ENCODE data around the gene ZNF740. TPM values are rescaled to one million over a fixed set of nuclear protein-coding genes. Genes with fewer than 3 reads are reported as not detected.
A peak's percentile ranks its signal among the peaks of the same experiment; 100 is the strongest.

ZNF740 gene
- total RNA-seq, 1 experiment from 2014 or later: 65.8 TPM

DNA sequence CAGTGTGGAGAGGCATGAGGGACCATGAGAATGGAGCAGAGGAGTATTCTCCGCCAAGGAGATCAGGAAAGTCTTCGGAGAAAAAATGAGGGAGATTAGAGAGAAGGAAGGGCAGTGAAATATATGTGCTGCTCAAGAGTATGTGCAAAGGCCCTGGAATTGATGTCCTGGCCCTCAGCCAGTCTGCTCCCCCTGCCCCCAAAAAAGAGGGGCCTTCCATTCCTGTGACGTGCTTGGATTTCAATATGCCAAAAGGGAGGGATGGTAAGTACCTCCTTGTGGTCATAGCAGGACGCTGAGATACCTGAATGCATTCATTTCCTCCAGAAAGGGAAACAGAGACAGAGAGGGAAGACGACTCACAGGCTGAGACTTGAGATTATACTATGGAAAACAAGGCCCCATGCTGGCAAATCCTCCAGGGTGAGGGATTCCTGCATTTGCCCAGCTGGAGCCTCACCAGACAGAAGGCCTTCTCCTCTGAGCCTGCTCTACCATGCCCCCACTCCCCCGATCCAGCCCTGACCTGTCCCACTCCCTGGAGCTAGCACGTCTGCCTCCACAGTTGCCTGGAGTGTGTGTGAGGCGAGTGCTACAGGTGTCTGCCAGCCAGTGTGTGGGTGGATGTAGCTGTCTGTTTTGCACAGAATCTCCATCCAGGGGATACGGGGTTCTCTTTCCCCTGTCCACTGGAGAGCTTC, 55.4 kb downstream of the ZNF740 start:
- H3K79me2 ChIP-seq (ENCODE audit: low read depth): peaks cover 9% of the 10 kb centered on the region
- no peaks in the 10 kb centered on the region for H3K27me3 ChIP-seq (ENCODE audit: insufficient read depth, low read depth)
- H3F3A ChIP-seq (ENCODE audit: insufficient read depth, low read depth): peaks cover 25% of the 10 kb centered on the region
- no peaks in the 10 kb centered on the region for H4K20me1 ChIP-seq (ENCODE audit: insufficient read depth)
- no peaks in the 10 kb centered on the region for H3K9me3 ChIP-seq (ENCODE audit: insufficient read depth, low read depth)
- no peak for DNase-seq
- no TSS peak for BruUV-seq (replicated peaks)
- no peak overlapping the region for H2AFZ ChIP-seq
- CTCF ChIA-PET: no interaction called here
- peaks cover 39% of the 10 kb centered on the region for H3K4me1 ChIP-seq (replicated peaks; ENCODE audit: insufficient read depth)
- H3K27ac ChIP-seq: no peak overlapping the region
- H3K4me3 ChIP-seq: no peak overlapping the region
- H3K9me2 ChIP-seq (ENCODE audit: insufficient read depth): no peaks in the 10 kb centered on the region
- no peaks in the 10 kb centered on the region for H3K36me3 ChIP-seq (ENCODE audit: low read depth)
- POLR2A ChIA-PET (ENCODE audit: unreplicated experiment): no interaction called here
- no peak for TF ChIP-seq EZH2 (IDR thresholded peaks at IDR 0.05; ENCODE audit: low read depth)
- TF ChIP-seq, protein P1, sequence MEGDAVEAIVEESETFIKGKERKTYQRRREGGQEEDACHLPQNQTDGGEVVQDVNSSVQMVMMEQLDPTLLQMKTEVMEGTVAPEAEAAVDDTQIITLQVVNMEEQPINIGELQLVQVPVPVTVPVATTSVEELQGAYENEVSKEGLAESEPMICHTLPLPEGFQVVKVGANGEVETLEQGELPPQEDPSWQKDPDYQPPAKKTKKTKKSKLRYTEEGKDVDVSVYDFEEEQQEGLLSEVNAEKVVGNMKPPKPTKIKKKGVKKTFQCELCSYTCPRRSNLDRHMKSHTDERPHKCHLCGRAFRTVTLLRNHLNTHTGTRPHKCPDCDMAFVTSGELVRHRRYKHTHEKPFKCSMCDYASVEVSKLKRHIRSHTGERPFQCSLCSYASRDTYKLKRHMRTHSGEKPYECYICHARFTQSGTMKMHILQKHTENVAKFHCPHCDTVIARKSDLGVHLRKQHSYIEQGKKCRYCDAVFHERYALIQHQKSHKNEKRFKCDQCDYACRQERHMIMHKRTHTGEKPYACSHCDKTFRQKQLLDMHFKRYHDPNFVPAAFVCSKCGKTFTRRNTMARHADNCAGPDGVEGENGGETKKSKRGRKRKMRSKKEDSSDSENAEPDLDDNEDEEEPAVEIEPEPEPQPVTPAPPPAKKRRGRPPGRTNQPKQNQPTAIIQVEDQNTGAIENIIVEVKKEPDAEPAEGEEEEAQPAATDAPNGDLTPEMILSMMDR (conservative IDR thresholded peaks at IDR 0.05): no peak
- no peak overlapping the region for H3K4me2 ChIP-seq
- intact Hi-C loops (cut with micrococcal nuclease; ENCODE audit: unreplicated experiment): no loop called here

GRCh38 chr12:53236443-53237111, 56.1 kb downstream of the ZNF740 start:
- H2AFZ ChIP-seq: no peak overlapping the region
- TF ChIP-seq, protein P1 (conservative IDR thresholded peaks at IDR 0.05): no peak
- no TSS peak for BruUV-seq (replicated peaks)

GRCh38 chr12:53239643-53240258, 59.2 kb downstream of the ZNF740 start:
- Histone ChIP-seq H3K4me2 (no peak overlapping the region), H3K9me3 (ENCODE audit: insufficient read depth, low read depth) (no peaks in the 10 kb centered on the region), H3F3A (ENCODE audit: insufficient read depth, low read depth) (no peaks in the 10 kb centered on the region), H3K27ac (no peak overlapping the region), H3K27me3 (ENCODE audit: insufficient read depth, low read depth) (no peaks in the 10 kb centered on the region), H3K36me3 (ENCODE audit: low read depth) (no peaks in the 10 kb centered on the region), H3K9me2 (ENCODE audit: insufficient read depth) (no peaks in the 10 kb centered on the region), H4K20me1 (ENCODE audit: insufficient read depth) (no peaks in the 10 kb centered on the region), H2AFZ (no peak overlapping the region), H3K79me2 (ENCODE audit: low read depth) (no peaks in the 10 kb centered on the region), H3K4me3 (no peak overlapping the region), H3K4me1 (replicated peaks; ENCODE audit: insufficient read depth) (peaks cover 11% of the 10 kb centered on the region)
- intact Hi-C loops (cut with micrococcal nuclease; ENCODE audit: unreplicated experiment): no loop called here
- no TSS peak for BruUV-seq (replicated peaks)
- no peak for DNase-seq
- TF ChIP-seq, protein P1 (conservative IDR thresholded peaks at IDR 0.05): no peak
- TF ChIP-seq EZH2 (IDR thresholded peaks at IDR 0.05; ENCODE audit: low read depth): no peak
- CTCF ChIA-PET: no interaction called here
- POLR2A ChIA-PET (ENCODE audit: unreplicated experiment): no interaction called here

More at GRCh38 chr12:53236443-53237111, 56.1 kb downstream of the ZNF740 start:
- Histone ChIP-seq H3K4me1 (replicated peaks; ENCODE audit: insufficient read depth) (peaks cover 36% of the 10 kb centered on the region), H3K27ac (no peak overlapping the region), H3K4me2 (0 out of 2 replicates have a peak overlapping the region, but pooled peaks have one; percentile 13), H3K36me3 (ENCODE audit: low read depth) (no peaks in the 10 kb centered on the region), H3K27me3 (ENCODE audit: insufficient read depth, low read depth) (no peaks in the 10 kb centered on the region), H4K20me1 (ENCODE audit: insufficient read depth) (no peaks in the 10 kb centered on the region), H3K79me2 (ENCODE audit: low read depth) (peaks cover 2% of the 10 kb centered on the region), H3K9me3 (ENCODE audit: insufficient read depth, low read depth) (no peaks in the 10 kb centered on the region), H3K4me3 (no peak overlapping the region), H3F3A (ENCODE audit: insufficient read depth, low read depth) (peaks cover 21% of the 10 kb centered on the region), H3K9me2 (ENCODE audit: insufficient read depth) (no peaks in the 10 kb centered on the region)
- intact Hi-C loops (cut with micrococcal nuclease; ENCODE audit: unreplicated experiment): no loop called here
- ChIA-PET CTCF (no interaction called here), POLR2A (ENCODE audit: unreplicated experiment) (interaction anchor here (0.6 kb wide), 2 partner anchors 16 to 45 kb away, joined by 5 read pairs; no protein-coding TSS in a partner anchor)
- no peak for DNase-seq

Data from PC-9 (cell line).